H1 (cell line): ENCODE measurements around the gene TTLL9. TPM values are rescaled to one million over a fixed set of nuclear protein-coding genes. Genes with fewer than 3 reads are reported as not detected.

Source experiments
- CTCF ChIA-PET: fragments of 300-600 bp; sonication (Branson Sonifier 250); formaldehyde crosslinking; loops from one replicate; lab custom pipeline; 2021; ENCODE audit not compliant: partially characterized antibody; lab: Charles Lee
- POLR2A ChIA-PET: fragments of 300-600 bp; sonication (Branson Sonifier 250); formaldehyde crosslinking; loops from one replicate; lab custom pipeline; 2021; ENCODE audit warnings: inconsistent platforms; ENCODE audit not compliant: partially characterized antibody; lab: Charles Lee
- DNase-seq, 2 experiments: peaks; one replicate each; pipeline versions ENCODE4 v3.0.0 to v3.0.0-alpha.2; 2010 to 2022; ENCODE audit warnings: low spot score in 2 of 2, low read depth in 1 of 2, mixed read lengths in 1 of 2
- FAIRE-seq: peaks from 2 replicates; lab custom pipeline; 2011; peaks lifted over from hg19 to GRCh38; lab: Jason Lieb, UNC
- H2AFZ ChIP-seq: 2 replicates; pipeline ENCODE4 v1.8.1; 2012; ENCODE audit warnings: low read length, inconsistent platforms
- H2AK5ac ChIP-seq: 2 replicates; pipeline ENCODE4 v1.6.1; 2013; ENCODE audit warnings: low read depth, low read length
- H2BK120ac ChIP-seq: replicated peaks from 2 replicates; pipeline ENCODE3; 2013; ENCODE audit warnings: low read depth, low read length, inconsistent platforms
- H2BK12ac ChIP-seq: 2 replicates; pipeline ENCODE4 v1.6.1; 2013; ENCODE audit warnings: low read depth, low read length
- H2BK15ac ChIP-seq: 2 replicates; pipeline ENCODE4 v1.6.1; 2013; ENCODE audit warnings: low read length
- H2BK20ac ChIP-seq: 2 replicates; pipeline ENCODE4 v1.6.1; 2013; ENCODE audit warnings: low read length
- H2BK5ac ChIP-seq: 2 replicates; pipeline ENCODE4 v1.6.1; 2013; ENCODE audit warnings: low read depth, low read length
- H3K14ac ChIP-seq: 2 replicates; pipeline ENCODE4 v1.6.1; 2013; ENCODE audit warnings: inconsistent platforms; ENCODE audit not compliant: insufficient read length
- H3K18ac ChIP-seq: 2 replicates; pipeline ENCODE4 v1.6.1; 2013; ENCODE audit warnings: low read length; ENCODE audit errors: extremely low read depth
- H3K23ac ChIP-seq: 2 replicates; pipeline ENCODE4 v1.6.1; 2013; ENCODE audit warnings: inconsistent platforms; ENCODE audit not compliant: insufficient read length
- H3K23me2 ChIP-seq: 2 replicates; pipeline ENCODE4 v1.6.1; 2013; ENCODE audit warnings: low read depth, low read length
- H3K27ac ChIP-seq: 2 replicates; pipeline ENCODE4 v1.6.1; 2011; ENCODE audit warnings: low read depth, low read length, inconsistent platforms
- H3K27me3 ChIP-seq, 4 experiments: replicated peaks in 1 of 4; 1 replicate in 1 of 4; 2 replicates in 3 of 4; pipeline versions ENCODE4 v1.6.1 to v1.8.1; 2011 to 2013; ENCODE audit warnings: low read length in 3 of 4, mild to moderate bottlenecking in 3 of 4, inconsistent platforms in 2 of 4, mixed read lengths in 2 of 4, moderate library complexity in 1 of 4; ENCODE audit not compliant: control insufficient read depth in 3 of 4, insufficient read depth in 3 of 4; ENCODE audit errors: extremely low read depth in 1 of 4
- H3K36me3 ChIP-seq, 4 experiments: 2 replicates each; pipeline versions ENCODE4 v1.6.1 to v1.8.1; 2011 to 2013; ENCODE audit warnings: mild to moderate bottlenecking in 4 of 4, low read length in 3 of 4, moderate library complexity in 2 of 4, control low read depth in 1 of 4, inconsistent platforms in 1 of 4; ENCODE audit not compliant: insufficient read depth in 4 of 4, control insufficient read depth in 2 of 4
- H3K4ac ChIP-seq: replicated peaks from 2 replicates; pipeline ENCODE3; 2013; ENCODE audit warnings: low read length, low read depth, mixed read lengths, inconsistent platforms; ENCODE audit not compliant: insufficient read length
- H3K4me1 ChIP-seq, 4 experiments: replicated peaks in 1 of 4; 1 replicate in 1 of 4; 2 replicates in 3 of 4; pipeline versions ENCODE4 v1.6.1 to v1.8.1; 2011 to 2013; ENCODE audit warnings: low read length in 3 of 4, inconsistent platforms in 2 of 4, mixed read lengths in 1 of 4; ENCODE audit not compliant: insufficient read depth in 4 of 4, control insufficient read depth in 3 of 4
- H3K4me2 ChIP-seq, 2 experiments: 2 replicates each; pipeline versions ENCODE4 v1.6.1 to v1.8.1; 2011 to 2013; ENCODE audit warnings: low read depth in 2 of 2, low read length in 2 of 2, control low read depth in 1 of 2, inconsistent platforms in 1 of 2, mild to moderate bottlenecking in 1 of 2; ENCODE audit not compliant: insufficient read depth in 1 of 2
- H3K4me3 ChIP-seq, 4 experiments: fragments of 200-600, 300-600 bp in 1 of 4; sonication (generic), shearing (Covaris generic), sonication (Bioruptor Twin) in 1 of 4; 2 replicates each; pipeline versions ENCODE4 v1.5.1 to v1.8.1; 2011 to 2016; ENCODE audit warnings: low read length in 4 of 4, low read depth in 3 of 4, control low read depth in 2 of 4, inconsistent platforms in 2 of 4, mild to moderate bottlenecking in 2 of 4, mixed read lengths in 1 of 4, moderate library complexity in 1 of 4; ENCODE audit not compliant: insufficient read depth in 2 of 4; ENCODE audit errors: extremely low read depth in 1 of 4
- H3K56ac ChIP-seq: replicated peaks from 2 replicates; pipeline ENCODE3; 2013; ENCODE audit warnings: low read depth, mild to moderate bottlenecking, mixed read lengths, low read length, inconsistent platforms; ENCODE audit not compliant: insufficient read length
- H3K79me1 ChIP-seq: 2 replicates; pipeline ENCODE4 v1.6.1; 2013; ENCODE audit warnings: low read depth, low read length, control low read depth
- H3K79me2 ChIP-seq, 2 experiments: 2 replicates each; pipeline versions ENCODE4 v1.6.1 to v1.8.1; 2012 to 2013; ENCODE audit warnings: low read length in 2 of 2, mild to moderate bottlenecking in 2 of 2, inconsistent platforms in 1 of 2; ENCODE audit not compliant: insufficient read depth in 2 of 2, control insufficient read depth in 1 of 2
- H3K9ac ChIP-seq, 4 experiments: replicated peaks in 1 of 4; 1 replicate in 1 of 4; 2 replicates in 3 of 4; pipeline versions ENCODE4 v1.6.1 to v1.8.1; 2011 to 2013; ENCODE audit warnings: low read depth in 3 of 4, low read length in 3 of 4, control low read depth in 2 of 4, mild to moderate bottlenecking in 2 of 4, moderate library complexity in 2 of 4, inconsistent platforms in 1 of 4; ENCODE audit errors: extremely low read depth in 1 of 4
- H3K9me3 ChIP-seq, 2 experiments: 2 replicates each; pipeline versions ENCODE4 v1.6.1 to v1.8.1; 2012 to 2013; ENCODE audit warnings: mild to moderate bottlenecking in 2 of 2, moderate library complexity in 2 of 2, control low read depth in 1 of 2, inconsistent platforms in 1 of 2, low read depth in 1 of 2, low read length in 1 of 2, mixed read lengths in 1 of 2; ENCODE audit not compliant: insufficient read depth in 2 of 2
- H4K20me1 ChIP-seq, 2 experiments: replicated peaks in 1 of 2; 2 replicates each; pipeline versions ENCODE3 to v1.8.1; 2011 to 2013; ENCODE audit warnings: inconsistent platforms in 2 of 2, low read length in 2 of 2, mild to moderate bottlenecking in 1 of 2; ENCODE audit not compliant: insufficient read depth in 2 of 2, control insufficient read depth in 1 of 2
- H4K5ac ChIP-seq: 2 replicates; pipeline ENCODE4 v1.6.1; 2013; ENCODE audit warnings: low read length, low read depth, mixed read lengths, inconsistent platforms; ENCODE audit not compliant: insufficient read length
- H4K8ac ChIP-seq: 2 replicates; pipeline ENCODE4 v1.8.0; 2013; ENCODE audit warnings: mild to moderate bottlenecking, moderate library complexity, low read length, inconsistent platforms; ENCODE audit not compliant: insufficient read depth; ENCODE audit errors: extremely low read depth
- H4K91ac ChIP-seq: replicated peaks from 2 replicates; pipeline ENCODE3; 2013; ENCODE audit warnings: low read length, mixed read lengths, inconsistent platforms; ENCODE audit not compliant: insufficient read length
- BACH1 ChIP-seq: IDR thresholded peaks from 2 replicates; pipeline ENCODE4 v1.6.1; 2012; ENCODE audit warnings: low read length, improper control_type of control experiment
- BRCA1 ChIP-seq: IDR thresholded peaks from 2 replicates; pipeline ENCODE4 v1.6.1; 2012; ENCODE audit warnings: low read depth, low read length, improper control_type of control experiment
- CEBPB ChIP-seq: IDR thresholded peaks from 2 replicates; pipeline ENCODE4 v1.6.1; 2012; ENCODE audit warnings: low read depth, low read length
- CHD2 ChIP-seq: IDR thresholded peaks from 2 replicates; pipeline ENCODE4 v1.6.1; 2012; ENCODE audit warnings: low read length, improper control_type of control experiment
- E2F6 ChIP-seq: IDR thresholded peaks from 2 replicates; pipeline ENCODE4 v1.6.1; 2012; ENCODE audit warnings: inconsistent platforms
- RFX5 ChIP-seq: IDR thresholded peaks from 2 replicates; pipeline ENCODE4 v1.6.1; 2011; ENCODE audit warnings: low read depth, low read length, improper control_type of control experiment, borderline replicate concordance
- RNF2 ChIP-seq: fragments of 200-900, 300-1000 bp; sonication (generic); IDR thresholded peaks from 2 replicates; pipeline ENCODE4 v1.7.1; 2016; ENCODE audit warnings: borderline replicate concordance, low read depth, mild to moderate bottlenecking, antibody characterized with exemption, low read length; ENCODE audit not compliant: poor library complexity, severe bottlenecking; ENCODE audit errors: missing control alignments
- SRF ChIP-seq: IDR thresholded peaks from 2 replicates; pipeline ENCODE4 v1.6.1; 2011; ENCODE audit warnings: mild to moderate bottlenecking, low read depth, low read length, moderate library complexity
- USF2 ChIP-seq: IDR thresholded peaks from 2 replicates; pipeline ENCODE4 v1.6.1; 2011; ENCODE audit warnings: low read length, improper control_type of control experiment
- WGBS, 2 experiments: shearing (Covaris generic) in 1 of 2; methylation state at CpG; one replicate each; pipeline versions ENCODE4 v1.1.6 to v1.1.7; 2013 to 2015; ENCODE audit warnings: low lambda C conversion rate in 2 of 2, mixed read lengths in 2 of 2, inconsistent platforms in 1 of 2, low coverage in 1 of 2, missing lambda C conversion rate in 1 of 2; ENCODE audit not compliant: insufficient replicate concordance in 2 of 2, insufficient coverage in 1 of 2, insufficient read length in 1 of 2; ENCODE audit errors: extremely low coverage in 1 of 2, missing lambda C conversion rate in 1 of 2; 5-methylcytosine and 5-hydroxymethylcytosine counted together
- polyA plus RNA-seq, 7 experiments: library from polyadenylated mRNA; depleted of rRNA in 3 of 7; stranded (reverse) in 5 of 7; unstranded in 2 of 7; fragments of >200 nt in 5 of 7; fragments of 200-250 nt in 2 of 7; gene quantifications; 1 replicate in 5 of 7; 2 replicates in 1 of 7; 4 replicates in 1 of 7; pipeline versions ENCODE4 v1.2.1 to v1.2.3, GENCODE V29; 2011 to 2013; ENCODE audit warnings: missing spikeins in 2 of 7, mixed read lengths in 2 of 7
- total RNA-seq: library from RNA; stranded (reverse); fragmentation: NEBNext Ultra II Directional; extraction: Animal tissue kit (Norgen Biotek cat#: 25700); gene quantifications from 2 replicates; pipeline ENCODE4 v1.2.1, GENCODE V29; 2021

Gene TTLL9
- total and polyA plus RNA-seq, 2 of the 8 experiments (the other 6 are each of a cell fraction or from before 2014, with no cell fraction given) = 0.06 TPM; not detected in 1

DNA sequence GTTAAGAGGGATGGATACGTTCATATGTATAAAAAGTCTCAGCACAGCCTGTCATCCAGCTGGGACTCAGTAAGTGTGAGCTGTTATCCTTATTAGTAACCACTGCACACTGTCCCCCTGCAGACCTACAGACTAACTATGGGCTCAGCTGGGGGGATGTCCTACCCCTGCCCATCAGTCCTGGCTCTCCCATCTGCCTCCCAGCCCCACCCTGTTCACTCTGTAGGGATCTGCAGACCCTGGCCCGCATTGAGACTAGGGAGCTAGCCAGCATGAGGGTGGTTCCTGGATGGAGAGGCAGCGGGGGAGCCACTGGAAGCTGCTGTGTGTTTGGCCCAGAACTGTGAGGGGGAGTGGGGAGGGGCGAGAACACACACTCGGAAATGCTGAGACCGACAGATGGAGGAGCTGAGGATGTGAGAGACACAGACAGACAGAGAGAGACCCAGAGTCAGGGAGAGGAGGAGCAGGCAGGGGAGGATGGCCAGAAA, 114.6 kb downstream of the TTLL9 start:
- Histone ChIP-seq H3K79me1 (no peaks in the 10 kb centered on the region), H3K18ac (no peak overlapping the region), H2BK120ac (no peak overlapping the region), H3K4me2 (no peak overlapping the region), H3K23ac (no peak overlapping the region), H3K9ac (no peak overlapping the region; a peak in 2 of 7 replicates), H3K27me3 (peaks cover 0 to 3% (median 0%) of the 10 kb centered on the region in 4 experiments; a peak in 2 of 7 replicates), H3K56ac (no peak overlapping the region), H2BK15ac (0 out of 2 replicates have a peak overlapping the region, but pooled peaks have one; percentile 29), H2AK5ac (no peak overlapping the region), H3K27ac (no peak overlapping the region), H3K4me1 (peaks cover 0 to 3% (median 1%) of the 10 kb centered on the region in 4 experiments; a peak in 2 of 7 replicates), H3K79me2 (no peaks in the 10 kb centered on the region), H4K91ac (no peak overlapping the region), H3K9me3 (no peaks in the 10 kb centered on the region), H2BK5ac (peak overlapping the region; percentile 32; the same call in 1 of the 2 replicates), H3K14ac (no peak overlapping the region), H2BK12ac (peak overlapping the region; percentile 60; the same call in 1 of the 2 replicates), H3K4ac (no peak overlapping the region), H3K23me2 (peaks cover 4% of the 10 kb centered on the region; the same call in 1 of the 2 replicates), H2AFZ (no peak overlapping the region), H4K5ac (no peak overlapping the region), H3K4me3 (no peak overlapping the region), H4K20me1 (no peaks in the 10 kb centered on the region), H3K36me3 (no peaks in the 10 kb centered on the region), H2BK20ac (no peak overlapping the region), H4K8ac (no peak overlapping the region)
- POLR2A ChIA-PET = interaction anchor here (0.6 to 1.0 kb wide), 2 partner anchors 10 to 1678 kb away, joined by 3 read pairs; no protein-coding TSS in a partner anchor
- 70% methylated on average over 6 of the region's 6 CpGs; no CpG with 5 or more reads in 1 of the 2 experiments for WGBS, 2 experiments
- no peak for FAIRE-seq
- CTCF ChIA-PET = interaction anchor here (0.6 to 1.7 kb wide), 6 partner anchors 22 to 138 kb away, joined by 3 to 4 read pairs (median 4); partner anchors contain the start of gene PDRG1
- DNase-seq = no peak
- TF ChIP-seq RNF2 (no peak), CEBPB (no peak), BRCA1 (no peak), E2F6 (no peak), SRF (no peak), BACH1 (no peak), USF2 (no peak), CHD2 (no peak), RFX5 (no peak)
